ENCODE measurements around the gene PTN. TPM values are rescaled to one million over a fixed set of nuclear protein-coding genes. Genes with fewer than 3 reads are reported as not detected.

The PTN gene
- total and polyA plus RNA-seq, 2 donors = 19.3 to 20.6 TPM

DNA sequence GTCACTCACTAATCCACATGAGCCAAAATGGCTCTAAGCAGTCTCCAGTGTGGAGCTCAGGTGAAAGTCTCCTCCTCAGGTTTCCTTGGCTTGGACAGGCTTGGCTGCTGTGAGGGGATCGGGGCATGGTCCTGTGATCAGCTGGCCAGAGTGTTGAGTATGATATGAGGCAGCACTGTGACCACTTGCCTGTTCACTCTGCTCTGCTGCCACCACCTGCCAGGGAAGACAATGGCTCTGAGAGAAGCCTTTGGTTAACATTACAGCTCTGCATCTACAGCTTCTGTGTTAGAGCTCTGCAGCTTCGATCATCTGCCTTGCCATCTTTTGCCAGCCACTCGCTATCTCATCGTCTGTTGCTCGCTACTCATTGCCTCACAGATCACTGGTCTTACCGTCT is 20.1 kb upstream of the PTN start:
- 97% methylated on average over 6 of the region's 6 CpGs for WGBS
- no peak for DNase-seq (ENCODE audit: low read depth in 6 of 9, low spot score in 9 of 9)
- Histone ChIP-seq H3K9me3 (ENCODE audit: control insufficient read depth in 2 of 2, insufficient read depth in 1 of 2, low read length in 1 of 2) (peaks cover 0 to 11% of the 10 kb centered on the region in 2 donors), H3K4me3 (ENCODE audit: low read length in 2 of 2) (no peak overlapping the region), H3K4me1 (ENCODE audit: control insufficient read depth in 2 of 2, insufficient read depth in 2 of 2, low read length in 2 of 2) (no peaks in the 10 kb centered on the region), H3K27me3 (ENCODE audit: control insufficient read depth in 2 of 2, insufficient read depth in 1 of 2, low read length in 1 of 2) (no peaks in the 10 kb centered on the region), H3K27ac (ENCODE audit: low read depth in 1 of 2, low read length in 1 of 2) (no peak overlapping the region), H3K36me3 (ENCODE audit: control insufficient read depth in 2 of 2, insufficient read depth in 2 of 2, low read length in 1 of 2) (no peaks in the 10 kb centered on the region)

DNA sequence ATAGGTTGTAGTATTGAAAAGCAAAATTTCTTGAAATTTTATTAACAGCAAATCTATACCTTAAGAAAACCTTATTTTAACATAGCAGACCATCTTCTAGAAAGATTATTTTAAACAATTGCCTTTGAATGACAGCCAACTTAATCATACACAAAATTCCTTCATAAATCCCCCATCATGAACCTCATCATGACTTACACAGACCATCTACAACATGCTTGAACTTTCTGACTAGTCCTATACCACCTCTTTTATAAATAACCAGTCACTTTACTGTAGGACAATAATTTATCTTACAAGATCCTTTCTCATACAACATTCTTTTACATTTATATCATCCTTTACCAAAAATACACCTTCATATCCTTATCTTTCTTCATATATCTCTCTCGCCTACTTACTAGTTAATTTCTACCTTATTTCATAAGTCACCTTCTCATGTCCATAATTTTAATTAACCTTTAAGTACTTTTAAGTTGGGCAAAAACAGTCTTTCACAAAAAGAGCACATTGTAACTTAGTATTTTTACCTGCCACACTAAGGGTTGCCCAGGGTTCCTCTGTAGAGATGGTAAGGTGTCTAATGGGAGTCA is 16.6 kb upstream of the PTN start:
- Histone ChIP-seq H3K9me3 (ENCODE audit: control insufficient read depth in 2 of 2, insufficient read depth in 1 of 2, low read length in 1 of 2) (peaks cover 0 to 6% of the 10 kb centered on the region in 2 donors), H3K4me1 (ENCODE audit: control insufficient read depth in 2 of 2, insufficient read depth in 2 of 2, low read length in 2 of 2) (no peaks in the 10 kb centered on the region), H3K27ac (ENCODE audit: low read depth in 1 of 2, low read length in 1 of 2) (no peak overlapping the region), H3K27me3 (ENCODE audit: control insufficient read depth in 2 of 2, insufficient read depth in 1 of 2, low read length in 1 of 2) (no peaks in the 10 kb centered on the region), H3K36me3 (ENCODE audit: control insufficient read depth in 2 of 2, insufficient read depth in 2 of 2, low read length in 1 of 2) (no peaks in the 10 kb centered on the region), H3K4me3 (ENCODE audit: low read length in 2 of 2) (no peak overlapping the region)
- WGBS = 90% methylated on average over 1 of the region's 1 CpG
- DNase-seq (ENCODE audit: low read depth in 6 of 9, low spot score in 9 of 9) = no peak

DNA sequence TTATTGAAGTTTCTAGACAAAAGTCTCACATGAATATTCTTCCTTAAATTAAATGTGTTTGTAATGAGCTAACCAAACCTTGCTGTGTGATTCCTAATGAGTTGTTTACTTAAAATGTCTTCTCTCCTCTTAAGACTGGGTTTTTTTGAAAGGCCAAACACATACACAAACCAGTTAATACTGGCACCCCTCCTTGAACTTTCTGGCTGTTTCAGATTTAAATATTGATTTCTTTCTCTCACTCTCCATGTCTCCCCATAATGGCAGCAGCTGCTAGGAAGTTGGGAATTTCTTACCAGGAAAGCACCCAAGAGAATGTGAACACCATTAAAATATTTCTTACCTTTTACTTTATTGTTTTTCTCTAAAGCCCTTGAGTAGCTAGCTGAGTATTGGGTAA is 11.4 kb upstream of the PTN start:
- H3K27me3 ChIP-seq (ENCODE audit: control insufficient read depth in 2 of 2, insufficient read depth in 1 of 2, low read length in 1 of 2) = no peaks in the 10 kb centered on the region
- DNase-seq (ENCODE audit: low read depth in 6 of 9, low spot score in 9 of 9) = no peak
- no peak overlapping the region for H3K4me3 ChIP-seq (ENCODE audit: low read length in 2 of 2)
- no peaks in the 10 kb centered on the region for H3K9me3 ChIP-seq (ENCODE audit: control insufficient read depth in 2 of 2, insufficient read depth in 1 of 2, low read length in 1 of 2)
- no peaks in the 10 kb centered on the region for H3K36me3 ChIP-seq (ENCODE audit: control insufficient read depth in 2 of 2, insufficient read depth in 2 of 2, low read length in 1 of 2)
- no peaks in the 10 kb centered on the region for H3K4me1 ChIP-seq (ENCODE audit: control insufficient read depth in 2 of 2, insufficient read depth in 2 of 2, low read length in 2 of 2)
- H3K27ac ChIP-seq (ENCODE audit: low read depth in 1 of 2, low read length in 1 of 2) = no peak overlapping the region

DNA sequence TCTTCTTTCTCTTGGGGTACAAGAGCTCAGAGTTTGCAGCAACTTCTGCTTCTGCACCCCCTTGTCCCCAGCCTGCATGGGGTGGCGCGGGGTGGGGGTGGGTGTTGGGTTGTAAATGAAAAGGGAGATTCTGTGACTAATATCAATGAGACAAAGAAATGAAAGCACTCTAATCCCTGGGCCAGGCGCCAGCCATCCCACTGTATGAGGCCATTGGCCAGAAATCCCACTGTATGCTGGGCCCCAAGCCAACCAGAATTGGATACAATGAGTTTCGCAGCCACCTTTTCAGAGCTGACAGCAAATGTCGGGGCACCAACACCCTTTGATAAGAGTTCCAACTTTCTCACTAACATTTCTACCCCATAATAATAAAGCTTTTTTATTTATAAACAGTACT is 10.9 kb upstream of the PTN start:
- Histone ChIP-seq H3K9me3 (ENCODE audit: control insufficient read depth in 2 of 2, insufficient read depth in 1 of 2, low read length in 1 of 2) (no peaks in the 10 kb centered on the region), H3K27ac (ENCODE audit: low read depth in 1 of 2, low read length in 1 of 2) (no peak overlapping the region), H3K27me3 (ENCODE audit: control insufficient read depth in 2 of 2, insufficient read depth in 1 of 2, low read length in 1 of 2) (no peaks in the 10 kb centered on the region), H3K36me3 (ENCODE audit: control insufficient read depth in 2 of 2, insufficient read depth in 2 of 2, low read length in 1 of 2) (no peaks in the 10 kb centered on the region), H3K4me1 (ENCODE audit: control insufficient read depth in 2 of 2, insufficient read depth in 2 of 2, low read length in 2 of 2) (no peaks in the 10 kb centered on the region), H3K4me3 (ENCODE audit: low read length in 2 of 2) (no peak overlapping the region)
- 89% methylated on average over 5 of the region's 5 CpGs for WGBS
- peak in 1 of 9 donors; percentile 12 for DNase-seq (ENCODE audit: low read depth in 6 of 9, low spot score in 9 of 9)

DNA sequence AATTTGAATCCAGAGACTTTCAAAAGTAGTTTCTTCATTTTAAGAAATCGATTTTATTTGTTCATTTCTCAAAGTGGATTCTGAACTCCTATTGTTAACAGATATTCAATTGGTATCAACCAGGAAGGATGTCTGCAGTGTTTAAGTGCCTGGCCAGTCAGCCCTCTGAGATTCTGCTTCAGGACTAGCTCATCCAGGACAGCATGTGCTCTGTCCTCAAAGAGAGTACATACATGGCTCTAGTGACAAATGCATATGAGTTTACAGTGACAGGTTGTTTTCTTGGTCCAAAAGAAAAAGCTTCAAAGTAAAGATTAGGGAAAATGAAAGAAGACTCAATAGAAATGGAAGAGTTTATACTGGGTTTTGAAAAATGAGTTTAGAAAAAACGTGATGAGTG is 8.4 kb upstream of the PTN start:
- 66% methylated on average over 2 of the region's 2 CpGs for WGBS
- Histone ChIP-seq H3K4me1 (ENCODE audit: control insufficient read depth in 2 of 2, insufficient read depth in 2 of 2, low read length in 2 of 2) (no peaks in the 10 kb centered on the region), H3K27me3 (ENCODE audit: control insufficient read depth in 2 of 2, insufficient read depth in 1 of 2, low read length in 1 of 2) (no peaks in the 10 kb centered on the region), H3K4me3 (ENCODE audit: low read length in 2 of 2) (no peak overlapping the region), H3K27ac (ENCODE audit: low read depth in 1 of 2, low read length in 1 of 2) (no peak overlapping the region), H3K9me3 (ENCODE audit: control insufficient read depth in 2 of 2, insufficient read depth in 1 of 2, low read length in 1 of 2) (no peaks in the 10 kb centered on the region), H3K36me3 (ENCODE audit: control insufficient read depth in 2 of 2, insufficient read depth in 2 of 2, low read length in 1 of 2) (no peaks in the 10 kb centered on the region)
- DNase-seq (ENCODE audit: low read depth in 6 of 9, low spot score in 9 of 9) = no peak

DNA sequence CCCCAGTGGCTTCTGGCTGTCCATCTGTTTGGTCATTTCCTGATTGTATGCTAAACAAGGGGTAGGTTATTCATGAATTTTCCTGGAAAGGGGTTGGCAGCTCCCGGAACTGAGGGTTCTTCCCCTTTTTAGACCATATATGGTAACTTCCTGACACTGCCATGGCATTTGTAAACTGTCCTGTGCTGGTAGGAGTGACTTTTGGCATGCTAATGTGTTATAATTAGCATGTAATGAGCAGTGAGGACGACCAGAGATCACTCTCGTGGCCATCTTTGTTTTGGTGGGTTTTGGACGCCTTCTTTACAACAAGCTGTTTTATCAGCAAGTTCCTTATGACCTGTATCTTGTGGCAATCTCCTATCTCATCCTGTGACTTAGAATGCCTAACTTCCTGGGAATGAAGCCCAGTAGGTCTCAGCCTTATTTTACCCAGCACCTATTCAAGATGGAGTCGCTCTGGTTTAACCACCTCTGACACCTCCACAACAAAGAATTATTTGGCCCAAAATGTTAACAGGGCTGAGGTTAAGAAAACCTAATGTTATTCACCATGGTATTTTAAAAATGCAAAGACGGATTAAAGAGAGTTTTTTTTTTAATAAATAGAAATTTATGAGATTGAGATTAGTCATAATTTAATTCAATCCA is 2.4 kb upstream of the PTN start:
- no peaks in the 10 kb centered on the region for H3K36me3 ChIP-seq (ENCODE audit: control insufficient read depth in 2 of 2, insufficient read depth in 2 of 2, low read length in 1 of 2)
- H3K4me3 ChIP-seq (ENCODE audit: low read length in 2 of 2) = no peak overlapping the region
- H3K27me3 ChIP-seq (ENCODE audit: control insufficient read depth in 2 of 2, insufficient read depth in 1 of 2, low read length in 1 of 2) = peaks cover 0 to 6% of the 10 kb centered on the region in 2 donors
- H3K4me1 ChIP-seq (ENCODE audit: control insufficient read depth in 2 of 2, insufficient read depth in 2 of 2, low read length in 2 of 2) = no peaks in the 10 kb centered on the region
- no peak for DNase-seq (ENCODE audit: low read depth in 6 of 9, low spot score in 9 of 9)
- WGBS = 70% methylated on average over 6 of the region's 6 CpGs
- no peaks in the 10 kb centered on the region for H3K9me3 ChIP-seq (ENCODE audit: control insufficient read depth in 2 of 2, insufficient read depth in 1 of 2, low read length in 1 of 2)
- H3K27ac ChIP-seq (ENCODE audit: low read depth in 1 of 2, low read length in 1 of 2) = no peak overlapping the region

DNA sequence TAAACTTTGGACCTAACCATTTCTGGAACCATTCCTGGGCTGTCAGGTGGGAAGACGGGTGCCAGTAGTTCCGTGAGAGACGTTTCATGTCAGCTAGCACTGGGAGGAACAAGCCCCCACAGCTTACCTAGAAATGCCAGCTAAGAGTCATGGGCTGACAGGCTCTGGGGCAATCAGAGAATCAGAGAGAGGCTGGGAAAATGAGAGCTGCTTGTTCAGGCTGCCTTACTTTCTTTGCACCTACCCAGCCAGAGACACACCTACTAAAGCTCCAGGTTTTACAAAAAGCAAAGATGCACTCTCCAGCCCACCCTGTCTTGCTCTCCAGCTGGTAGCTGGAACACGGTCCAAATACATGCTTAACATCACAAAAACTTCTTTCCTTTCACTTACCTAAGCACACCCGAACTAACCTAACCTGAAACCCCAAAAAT is 688 bp downstream of the PTN start:
- Histone ChIP-seq H3K4me3 (ENCODE audit: low read length in 2 of 2) (peak overlapping the region in 1 of 2 donors; percentile 23), H3K9me3 (ENCODE audit: control insufficient read depth in 2 of 2, insufficient read depth in 1 of 2, low read length in 1 of 2) (no peaks in the 10 kb centered on the region), H3K36me3 (ENCODE audit: control insufficient read depth in 2 of 2, insufficient read depth in 2 of 2, low read length in 1 of 2) (no peaks in the 10 kb centered on the region), H3K27me3 (ENCODE audit: control insufficient read depth in 2 of 2, insufficient read depth in 1 of 2, low read length in 1 of 2) (peaks cover 0 to 6% of the 10 kb centered on the region in 2 donors), H3K27ac (ENCODE audit: low read depth in 1 of 2, low read length in 1 of 2) (peak overlapping the region in 1 of 2 donors; percentile 2), H3K4me1 (ENCODE audit: control insufficient read depth in 2 of 2, insufficient read depth in 2 of 2, low read length in 2 of 2) (no peaks in the 10 kb centered on the region)
- WGBS = 27% methylated on average over 5 of the region's 5 CpGs
- no peak for DNase-seq (ENCODE audit: low read depth in 6 of 9, low spot score in 9 of 9)

DNA sequence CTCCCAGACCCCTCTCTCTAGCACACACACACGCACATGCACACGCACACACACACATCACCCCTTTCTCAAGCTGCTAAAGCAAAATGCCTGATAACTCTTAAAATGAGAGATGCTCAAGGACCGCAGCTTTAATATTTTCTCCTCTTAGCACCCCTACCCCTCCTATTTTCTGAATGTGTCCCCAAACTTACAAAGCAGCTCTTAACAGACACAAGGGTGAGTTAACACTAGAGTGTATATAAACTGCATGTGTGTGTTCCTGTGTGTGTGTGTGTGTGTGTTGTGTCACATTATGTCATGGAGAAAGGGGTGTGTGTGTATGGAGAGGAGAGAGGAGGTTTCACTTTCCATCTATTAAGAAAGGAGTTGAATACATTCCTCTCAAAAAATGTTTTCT is 1.3 kb downstream of the PTN start:
- WGBS = 91% methylated on average over 3 of the region's 3 CpGs
- H3K27ac ChIP-seq (ENCODE audit: low read depth in 1 of 2, low read length in 1 of 2) = no peak overlapping the region
- DNase-seq (ENCODE audit: low read depth in 6 of 9, low spot score in 9 of 9) = no peak
- no peaks in the 10 kb centered on the region for H3K36me3 ChIP-seq (ENCODE audit: control insufficient read depth in 2 of 2, insufficient read depth in 2 of 2, low read length in 1 of 2)
- no peaks in the 10 kb centered on the region for H3K4me1 ChIP-seq (ENCODE audit: control insufficient read depth in 2 of 2, insufficient read depth in 2 of 2, low read length in 2 of 2)
- no peak overlapping the region for H3K4me3 ChIP-seq (ENCODE audit: low read length in 2 of 2)
- H3K27me3 ChIP-seq (ENCODE audit: control insufficient read depth in 2 of 2, insufficient read depth in 1 of 2, low read length in 1 of 2) = peaks cover 0 to 6% of the 10 kb centered on the region in 2 donors
- no peaks in the 10 kb centered on the region for H3K9me3 ChIP-seq (ENCODE audit: control insufficient read depth in 2 of 2, insufficient read depth in 1 of 2, low read length in 1 of 2)

DNA sequence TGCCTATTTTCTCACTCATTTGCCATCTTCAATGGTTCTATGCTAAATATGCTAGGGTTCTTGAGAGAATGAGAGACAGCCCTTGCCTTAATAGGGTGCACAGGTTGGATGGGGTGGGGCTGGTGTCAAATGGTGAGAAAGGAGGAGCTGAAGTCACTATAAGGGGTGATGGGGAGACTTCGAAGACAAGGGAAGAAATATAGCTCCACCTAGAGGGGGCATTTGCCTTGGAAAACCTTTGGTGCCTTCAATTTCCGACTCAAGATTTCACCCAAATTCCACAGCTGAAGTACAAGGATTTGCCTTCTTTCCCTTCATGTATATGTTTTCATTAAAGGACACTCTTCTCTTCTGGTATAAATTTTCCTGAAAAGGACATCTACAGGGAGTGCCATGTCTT is 5.6 kb downstream of the PTN start:
- DNase-seq (ENCODE audit: low read depth in 6 of 9, low spot score in 9 of 9) = no peak
- WGBS = 60% methylated on average over 2 of the region's 2 CpGs
- no peaks in the 10 kb centered on the region for H3K27me3 ChIP-seq (ENCODE audit: control insufficient read depth in 2 of 2, insufficient read depth in 1 of 2, low read length in 1 of 2)
- no peak overlapping the region for H3K4me3 ChIP-seq (ENCODE audit: low read length in 2 of 2)
- H3K27ac ChIP-seq (ENCODE audit: low read depth in 1 of 2, low read length in 1 of 2) = no peak overlapping the region
- H3K36me3 ChIP-seq (ENCODE audit: control insufficient read depth in 2 of 2, insufficient read depth in 2 of 2, low read length in 1 of 2) = no peaks in the 10 kb centered on the region
- H3K4me1 ChIP-seq (ENCODE audit: control insufficient read depth in 2 of 2, insufficient read depth in 2 of 2, low read length in 2 of 2) = no peaks in the 10 kb centered on the region
- H3K9me3 ChIP-seq (ENCODE audit: control insufficient read depth in 2 of 2, insufficient read depth in 1 of 2, low read length in 1 of 2) = no peaks in the 10 kb centered on the region
